Measurements from ENCODE around the gene REEP3.

REEP3 gene

GRCh38 chr10:63522995-63523394, 1.8 kb downstream of the REEP3 start:
- peak overlapping the region; percentile 88 for H3K27ac ChIP-seq (ENCODE audit: poor library complexity, severe bottlenecking)
- no peaks in the 10 kb centered on the region for H3K9me3 ChIP-seq (ENCODE audit: severe bottlenecking)
- peak overlapping the region; percentile 91 for H3K4me3 ChIP-seq (ENCODE audit: severe bottlenecking)
- H3K4me1 ChIP-seq (ENCODE audit: insufficient read depth, poor library complexity, severe bottlenecking), result peaks cover 24% of the 10 kb centered on the region
- DNase-seq (ENCODE audit: low spot score), result no peak
- no peak for TF ChIP-seq CTCF (IDR thresholded peaks at IDR 0.05; ENCODE audit: poor library complexity, severe bottlenecking)
- no peaks in the 10 kb centered on the region for H3K27me3 ChIP-seq (ENCODE audit: insufficient read depth, poor library complexity, severe bottlenecking)
- no peak for ATAC-seq (ENCODE audit: low read depth)
- H3K36me3 ChIP-seq (ENCODE audit: low read depth), result peaks cover 25% of the 10 kb centered on the region; the same call in 1 of the 2 replicates

- H3K27ac ChIP-seq (ENCODE audit: poor library complexity, severe bottlenecking), result no peak overlapping the region
- peaks cover 28% of the 10 kb centered on the region; the same call in 1 of the 2 replicates for H3K36me3 ChIP-seq (ENCODE audit: low read depth)
- DNase-seq (ENCODE audit: low spot score) (no peak), ATAC-seq (ENCODE audit: low read depth) (no peak)
- H3K4me3 ChIP-seq (ENCODE audit: severe bottlenecking), result no peak overlapping the region
- peaks cover 12% of the 10 kb centered on the region for H3K4me1 ChIP-seq (ENCODE audit: insufficient read depth, poor library complexity, severe bottlenecking)
- H3K9me3 ChIP-seq (ENCODE audit: severe bottlenecking), result no peaks in the 10 kb centered on the region
- H3K27me3 ChIP-seq (ENCODE audit: insufficient read depth, poor library complexity, severe bottlenecking), result no peaks in the 10 kb centered on the region
- no peak for TF ChIP-seq CTCF (IDR thresholded peaks at IDR 0.05; ENCODE audit: poor library complexity, severe bottlenecking)
These were observed 3.8 kb downstream of the REEP3 start for GRCh38 chr10:63525021-63525420.

GRCh38 chr10:63527401-63527800, 6.2 kb downstream of the REEP3 start:
- Histone ChIP-seq H3K4me1 (ENCODE audit: insufficient read depth, poor library complexity, severe bottlenecking) (peaks cover 4% of the 10 kb centered on the region), H3K4me3 (ENCODE audit: severe bottlenecking) (no peak overlapping the region), H3K27ac (ENCODE audit: poor library complexity, severe bottlenecking) (no peak overlapping the region), H3K9me3 (ENCODE audit: severe bottlenecking) (no peaks in the 10 kb centered on the region), H3K36me3 (ENCODE audit: low read depth) (peaks cover 36% of the 10 kb centered on the region; the same call in 1 of the 2 replicates), H3K27me3 (ENCODE audit: insufficient read depth, poor library complexity, severe bottlenecking) (no peaks in the 10 kb centered on the region)
- ATAC-seq (ENCODE audit: low read depth) (no peak), DNase-seq (ENCODE audit: low spot score) (no peak)
- no peak for TF ChIP-seq CTCF (IDR thresholded peaks at IDR 0.05; ENCODE audit: poor library complexity, severe bottlenecking)

- no peaks in the 10 kb centered on the region for H3K9me3 ChIP-seq (ENCODE audit: severe bottlenecking)
- no peak overlapping the region for H3K4me3 ChIP-seq (ENCODE audit: severe bottlenecking)
- DNase-seq (ENCODE audit: low spot score) (no peak), ATAC-seq (ENCODE audit: low read depth) (no peak)
- no peak for TF ChIP-seq CTCF (IDR thresholded peaks at IDR 0.05; ENCODE audit: poor library complexity, severe bottlenecking)
- no peaks in the 10 kb centered on the region for H3K27me3 ChIP-seq (ENCODE audit: insufficient read depth, poor library complexity, severe bottlenecking)
- H3K27ac ChIP-seq (ENCODE audit: poor library complexity, severe bottlenecking), result no peak overlapping the region
- H3K4me1 ChIP-seq (ENCODE audit: insufficient read depth, poor library complexity, severe bottlenecking), result no peaks in the 10 kb centered on the region
- H3K36me3 ChIP-seq (ENCODE audit: low read depth), result peaks cover 30% of the 10 kb centered on the region; the same call in 1 of the 2 replicates
These were observed 7.0 kb downstream of the REEP3 start for GRCh38 chr10:63528084-63528744.

- Histone ChIP-seq H3K27ac (ENCODE audit: poor library complexity, severe bottlenecking) (no peak overlapping the region), H3K4me1 (ENCODE audit: insufficient read depth, poor library complexity, severe bottlenecking) (no peaks in the 10 kb centered on the region), H3K27me3 (ENCODE audit: insufficient read depth, poor library complexity, severe bottlenecking) (no peaks in the 10 kb centered on the region), H3K4me3 (ENCODE audit: severe bottlenecking) (no peak overlapping the region), H3K9me3 (ENCODE audit: severe bottlenecking) (no peaks in the 10 kb centered on the region), H3K36me3 (ENCODE audit: low read depth) (peaks cover 30% of the 10 kb centered on the region; the same call in 1 of the 2 replicates)
- no peak for DNase-seq (ENCODE audit: low spot score)
- ATAC-seq (ENCODE audit: low read depth), result no peak
- no peak for TF ChIP-seq CTCF (IDR thresholded peaks at IDR 0.05; ENCODE audit: poor library complexity, severe bottlenecking)
These were observed 9.2 kb downstream of the REEP3 start for GRCh38 chr10:63530409-63530808.
